GM12878 (cell line): ENCODE measurements around the gene CLDN14. TPM values are rescaled to one million over a fixed set of nuclear protein-coding genes. Genes with fewer than 3 reads are reported as not detected.

Experiments used
- ATAC-seq: fragments of 200-7000 bp; cut with Tn5 transposase; 3 replicates; pipeline ENCODE4 v1.9.1; 2020; ENCODE audit warnings: mild to moderate bottlenecking, moderate library complexity
- BruUV-seq: library from RNA; stranded (reverse); fragments of 400-500 nt; replicated peaks from 2 replicates; lab custom pipeline; 2021; lab: Mats Ljungman, UMichigan
- CTCF ChIA-PET: fragments of 300-600 bp; sonication (Branson Sonifier 250); formaldehyde crosslinking; extraction: SDS; loops from one replicate; lab custom pipeline; 2021; ENCODE audit warnings: inconsistent platforms; lab: Yijun Ruan, JAX
- POLR2A ChIA-PET: fragments of 350-600 bp; formaldehyde crosslinking; extraction: SDS; loops from one replicate; lab custom pipeline; 2021; ENCODE audit warnings: inconsistent platforms; lab: Charles Lee
- RAD21 ChIA-PET: fragments of 300-600 bp; sonication (Branson Sonifier 250); formaldehyde crosslinking; loops from one replicate; lab custom pipeline; 2023; ENCODE audit warnings: antibody characterized with exemption; ENCODE audit not compliant: unreplicated experiment; lab: Charles Lee
- SMC1A ChIA-PET: fragments of 300-600 bp; sonication (Branson Sonifier 250); formaldehyde crosslinking; loops from one replicate; lab custom pipeline; 2023; ENCODE audit not compliant: unreplicated experiment, uncharacterized antibody; lab: Charles Lee
- DNase-seq: peaks from one replicate; pipeline ENCODE4 v3.0.0-alpha.2; 2011; ENCODE audit warnings: low read depth, low spot score
- FAIRE-seq: peaks from 3 replicates; lab custom pipeline; 2011; peaks lifted over from hg19 to GRCh38; lab: Jason Lieb, UNC
- H2AFZ ChIP-seq: 2 replicates; pipeline ENCODE4 v1.6.0; 2011; ENCODE audit warnings: low read depth, low read length, control low read depth; ENCODE audit not compliant: control insufficient read depth
- H3K27ac ChIP-seq: 2 replicates; pipeline ENCODE4 v1.5.1; 2011; ENCODE audit warnings: control low read depth; ENCODE audit not compliant: control insufficient read depth, insufficient read depth
- H3K27me3 ChIP-seq, 2 experiments: replicated peaks in 1 of 2; 2 replicates each; pipeline versions ENCODE4 v1.6.0 to v1.6.1; 2011; ENCODE audit warnings: low read length in 1 of 2; ENCODE audit not compliant: control insufficient read depth in 2 of 2, insufficient read depth in 2 of 2
- H3K36me3 ChIP-seq, 2 experiments: 2 replicates each; pipeline ENCODE4 v1.5.1; 2011; ENCODE audit warnings: low read length in 1 of 2; ENCODE audit not compliant: control insufficient read depth in 2 of 2, insufficient read depth in 2 of 2
- H3K4me1 ChIP-seq: 2 replicates; pipeline ENCODE4 v1.6.1; 2011; ENCODE audit warnings: mild to moderate bottlenecking, low read length, moderate library complexity, mixed read lengths; ENCODE audit not compliant: control insufficient read depth, insufficient read depth
- H3K4me2 ChIP-seq: 2 replicates; pipeline ENCODE4 v1.6.0; 2011; ENCODE audit warnings: control low read depth; ENCODE audit not compliant: control insufficient read depth, insufficient read depth
- H3K4me3 ChIP-seq: fragments of 200-600 bp; sonication (generic); 2 replicates; pipeline ENCODE4 v1.5.1; 2016
- H3K79me2 ChIP-seq: 2 replicates; pipeline ENCODE4 v1.6.0; 2011; ENCODE audit warnings: low read length; ENCODE audit not compliant: control insufficient read depth, insufficient read depth
- H3K9ac ChIP-seq: 2 replicates; pipeline ENCODE4 v1.8.0; 2011; ENCODE audit warnings: low read length, control low read depth, mixed read lengths; ENCODE audit not compliant: control insufficient read depth, insufficient read depth
- H3K9me3 ChIP-seq: replicated peaks from 3 replicates; pipeline ENCODE4 v1.5.1; 2011; ENCODE audit warnings: mild to moderate bottlenecking, low read length; ENCODE audit not compliant: control insufficient read depth, insufficient read depth
- H4K20me1 ChIP-seq: 2 replicates; pipeline ENCODE4 v1.6.0; 2011; ENCODE audit not compliant: control insufficient read depth, insufficient read depth
- FOXK2 ChIP-seq: fragments of 450-650 bp; IDR thresholded peaks from 2 replicates; pipeline ENCODE4 v1.6.1; 2017; ENCODE audit warnings: mild to moderate bottlenecking, moderate library complexity
- IKZF2 ChIP-seq, 2 experiments: fragments of 450-650 bp; IDR thresholded peaks; 2 replicates each; pipeline ENCODE4 v1.6.1; 2017; ENCODE audit warnings: mild to moderate bottlenecking in 2 of 2, moderate library complexity in 2 of 2
- NBN ChIP-seq: fragments of 450-650 bp; IDR thresholded peaks from 2 replicates; pipeline ENCODE4 v1.6.1; 2016
- RELA ChIP-seq: fragments of 450-650 bp; IDR thresholded peaks from 2 replicates; pipeline ENCODE4 v1.8.0; 2014; ENCODE audit warnings: borderline replicate concordance; ENCODE audit not compliant: partially characterized antibody
- RUNX3 ChIP-seq: IDR thresholded peaks from 2 replicates; pipeline ENCODE4 v1.6.1; 2012; ENCODE audit warnings: low read length, inconsistent platforms
- SIX5 ChIP-seq: IDR thresholded peaks from 2 replicates; pipeline ENCODE4 v1.6.1; 2011; ENCODE audit warnings: mild to moderate bottlenecking, low read depth, low read length, moderate library complexity; ENCODE audit not compliant: severe bottlenecking
- TARDBP ChIP-seq: IDR thresholded peaks from 2 replicates; pipeline ENCODE4 v1.6.1; 2016; ENCODE audit warnings: borderline replicate concordance
- WGBS: methylation state at CpG from one replicate; pipeline ENCODE4 v1.1.6; 2016; ENCODE audit warnings: low lambda C conversion rate; ENCODE audit not compliant: insufficient replicate concordance, insufficient coverage; ENCODE audit errors: missing lambda C conversion rate; 5-methylcytosine and 5-hydroxymethylcytosine counted together
- in situ Hi-C: fragments of 300-500 bp; cut with MboI; formaldehyde crosslinking; loops from 9 replicates; pipeline ENCODE4 v1.14.3; 2018; ENCODE audit warnings: mixed read lengths
- intact Hi-C: fragments of 100-400 bp; cut with micrococcal nuclease; formaldehyde crosslinking; loops from one replicate; pipeline ENCODE4 v1.14.2; 2022; ENCODE audit not compliant: unreplicated experiment
- polyA plus RNA-seq, 11 experiments: library from polyadenylated mRNA; depleted of rRNA in 4 of 11; unstranded in 6 of 11; stranded (reverse) in 5 of 11; fragments of >200 nt; fragmentation: Nextera tagmentation in 4 of 11; fragmentation: Illumina TruSeq in 1 of 11; extraction: Ambion mirVana in 4 of 11; extraction: Trizol in 1 of 11; gene quantifications; 1 replicate in 1 of 11; 2 replicates in 10 of 11; pipeline versions ENCODE4 v1.2.1 to v1.2.3, GENCODE V29; 2011 to 2016; ENCODE audit warnings: inconsistent platforms in 2 of 11, missing spikeins in 2 of 11, low read depth in 1 of 11
- total RNA-seq, 4 experiments: library from RNA; depleted of rRNA in 3 of 4; stranded (reverse); fragments of >200 nt in 3 of 4; fragmentation: Illumina TruSeq in 1 of 4; extraction: Trizol in 1 of 4; gene quantifications; 2 replicates each; pipeline versions ENCODE4 v1.2.1 to v1.2.3, GENCODE V29; 2013 to 2021

The CLDN14 gene
- total and polyA plus RNA-seq, 10 of the 15 experiments (the other 5 are each of a cell fraction or from before 2014, with no cell fraction given): 0.90 to 19.4 (median 6.6) TPM

GRCh38 chr21:36437745-36438128 lies 42.2 kb downstream of the CLDN14 start:
- in situ Hi-C loops: no loop called here
- no peaks in the 10 kb centered on the region for H3K9me3 ChIP-seq
- no peak for TF ChIP-seq FOXK2
- TF ChIP-seq RUNX3: 0 out of 2 replicates have a peak, but pooled peaks have one; percentile 14
- TF ChIP-seq IKZF2 (IDR thresholded peaks at IDR 0.05): no peak
- intact Hi-C loops: no loop called here
- POLR2A ChIA-PET: interaction anchor here (0.7 kb wide), 1 partner anchor 522 kb away, joined by 3 read pairs; no protein-coding TSS in a partner anchor
- ATAC-seq (peak; percentile 34; the same call in 2 of the 3 replicates), FAIRE-seq (no peak), DNase-seq (no peak)
- RAD21 ChIA-PET: no interaction called here
- H4K20me1 ChIP-seq: no peaks in the 10 kb centered on the region
- CTCF ChIA-PET: no interaction called here
- BruUV-seq: no TSS peak
- WGBS: 19% methylated on average over 6 of the region's 6 CpGs
- SMC1A ChIA-PET: interaction anchor here (0.7 to 1.2 kb wide), 2 partner anchors 32 to 466 kb away, joined by 3 read pairs; no protein-coding TSS in a partner anchor
- H3K4me2 ChIP-seq: no peak overlapping the region
- H3K36me3 ChIP-seq: no peaks in the 10 kb centered on the region
- no peak overlapping the region for H2AFZ ChIP-seq
- no peaks in the 10 kb centered on the region for H3K4me1 ChIP-seq
- no peak overlapping the region for H3K9ac ChIP-seq
- no peaks in the 10 kb centered on the region for H3K27me3 ChIP-seq
- H3K79me2 ChIP-seq: no peaks in the 10 kb centered on the region
- no peak overlapping the region for H3K27ac ChIP-seq
- H3K4me3 ChIP-seq: no peak overlapping the region

GRCh38 chr21:36436829-36437744 lies 42.8 kb downstream of the CLDN14 start:
- 56% methylated on average over 5 of the region's 5 CpGs for WGBS
- Histone ChIP-seq H3K36me3 (no peaks in the 10 kb centered on the region), H3K9me3 (no peaks in the 10 kb centered on the region)
- DNase-seq: no peak
- no peak for TF ChIP-seq NBN
- no peak for TF ChIP-seq TARDBP
- no peak for TF ChIP-seq RELA
- no peak for TF ChIP-seq SIX5
- TF ChIP-seq, all 136 proteins: peak for 0
- no peak overlapping the region for H2AFZ ChIP-seq
- H3K4me1 ChIP-seq: no peaks in the 10 kb centered on the region
- ChIA-PET POLR2A (no interaction called here), CTCF (interaction anchor here (0.6 kb wide), 1 partner anchor 491 kb away, joined by 3 read pairs; no protein-coding TSS in a partner anchor), RAD21 (no interaction called here), SMC1A (interaction anchor here (0.7 to 1.3 kb wide), 3 partner anchors 14 to 467 kb away, joined by 3 to 5 read pairs (median 3); no protein-coding TSS in a partner anchor)
- H3K4me3 ChIP-seq: no peak overlapping the region
- intact Hi-C loops: no loop called here
- no peaks in the 10 kb centered on the region for H3K79me2 ChIP-seq
- H4K20me1 ChIP-seq: no peaks in the 10 kb centered on the region
- in situ Hi-C loops: no loop called here
- no peak overlapping the region for H3K9ac ChIP-seq
- H3K27ac ChIP-seq: no peak overlapping the region
- BruUV-seq: no TSS peak
- no peak for ATAC-seq
- no peak overlapping the region for H3K4me2 ChIP-seq
- no peaks in the 10 kb centered on the region for H3K27me3 ChIP-seq
- no peak for FAIRE-seq
